D721Med (cell line): Measurements from ENCODE around the gene PSTPIP1.

Source experiments
- DNase-seq: peaks from one replicate; pipeline ENCODE4 v3.0.0; 2011; ENCODE audit warnings: low spot score; ENCODE audit not compliant: insufficient read length
- FAIRE-seq: peaks from 2 replicates; lab custom pipeline; 2011; peaks lifted over from hg19 to GRCh38; lab: Jason Lieb, UNC
- TF ChIP-seq, protein P1 (sequence below): IDR thresholded peaks from 2 replicates; pipeline ENCODE4 v1.5.1; 2012; ENCODE audit warnings: mild to moderate bottlenecking, control low read depth; ENCODE audit not compliant: insufficient read depth; ENCODE audit errors: missing control alignments

The PSTPIP1 gene

DNA sequence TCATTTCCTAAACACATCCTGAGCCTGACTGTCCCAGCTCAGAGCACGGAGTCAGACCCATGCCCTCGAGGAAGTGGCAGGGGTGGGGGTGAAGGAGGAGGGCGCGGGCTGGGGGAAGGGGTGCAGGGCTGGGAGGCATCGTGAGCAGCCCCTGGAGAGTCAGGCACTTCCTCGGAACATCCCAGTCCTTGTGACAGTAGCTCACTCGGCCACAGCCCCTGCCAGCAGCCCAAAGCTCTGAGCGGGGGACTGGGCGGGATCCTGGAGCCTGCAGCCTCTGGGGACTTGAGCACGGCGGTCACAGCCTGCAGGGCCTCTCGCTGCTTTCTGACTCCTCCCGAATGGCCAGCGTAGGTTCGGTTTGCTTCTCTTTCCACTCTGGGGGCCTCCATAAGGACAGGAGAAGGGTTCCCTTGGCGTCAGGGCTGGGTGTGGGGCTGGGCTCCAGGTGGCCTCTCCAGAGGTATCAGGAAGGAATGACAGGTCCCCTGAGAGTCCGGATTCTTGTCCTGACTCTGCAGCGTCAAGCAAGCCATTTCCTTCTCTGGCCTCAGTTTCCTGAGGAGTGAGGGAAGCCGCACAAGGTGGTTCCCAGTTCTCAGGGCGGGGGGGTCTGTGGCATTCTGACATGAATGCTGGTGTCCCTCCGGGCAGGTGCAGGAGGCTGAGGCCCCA is 20.9 kb downstream of the PSTPIP1 start:
- FAIRE-seq, result no peak
- TF ChIP-seq, protein P1, sequence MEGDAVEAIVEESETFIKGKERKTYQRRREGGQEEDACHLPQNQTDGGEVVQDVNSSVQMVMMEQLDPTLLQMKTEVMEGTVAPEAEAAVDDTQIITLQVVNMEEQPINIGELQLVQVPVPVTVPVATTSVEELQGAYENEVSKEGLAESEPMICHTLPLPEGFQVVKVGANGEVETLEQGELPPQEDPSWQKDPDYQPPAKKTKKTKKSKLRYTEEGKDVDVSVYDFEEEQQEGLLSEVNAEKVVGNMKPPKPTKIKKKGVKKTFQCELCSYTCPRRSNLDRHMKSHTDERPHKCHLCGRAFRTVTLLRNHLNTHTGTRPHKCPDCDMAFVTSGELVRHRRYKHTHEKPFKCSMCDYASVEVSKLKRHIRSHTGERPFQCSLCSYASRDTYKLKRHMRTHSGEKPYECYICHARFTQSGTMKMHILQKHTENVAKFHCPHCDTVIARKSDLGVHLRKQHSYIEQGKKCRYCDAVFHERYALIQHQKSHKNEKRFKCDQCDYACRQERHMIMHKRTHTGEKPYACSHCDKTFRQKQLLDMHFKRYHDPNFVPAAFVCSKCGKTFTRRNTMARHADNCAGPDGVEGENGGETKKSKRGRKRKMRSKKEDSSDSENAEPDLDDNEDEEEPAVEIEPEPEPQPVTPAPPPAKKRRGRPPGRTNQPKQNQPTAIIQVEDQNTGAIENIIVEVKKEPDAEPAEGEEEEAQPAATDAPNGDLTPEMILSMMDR, result no peak
- no peak for DNase-seq

DNA sequence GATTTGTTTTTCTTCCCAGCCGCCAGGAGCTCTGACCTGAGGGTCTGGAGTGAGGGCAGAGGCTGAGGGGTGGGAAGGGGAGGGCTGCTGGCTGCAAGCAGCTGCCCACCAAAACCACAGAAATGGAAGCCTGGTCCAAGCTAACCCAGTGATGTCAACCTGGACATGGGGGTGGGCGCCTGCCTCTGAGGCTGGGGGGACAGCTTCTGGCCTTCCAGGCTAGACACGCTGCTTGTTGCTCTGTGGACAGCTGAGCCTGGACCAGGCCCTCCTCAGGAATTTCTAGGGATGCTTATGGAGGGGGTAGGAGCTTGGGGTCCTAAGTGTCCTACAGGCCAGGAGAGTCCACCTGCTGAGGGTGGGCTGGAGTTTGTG is 21.4 kb downstream of the PSTPIP1 start:
- DNase-seq (no peak), FAIRE-seq (no peak)
- TF ChIP-seq, protein P1, result no peak

DNA sequence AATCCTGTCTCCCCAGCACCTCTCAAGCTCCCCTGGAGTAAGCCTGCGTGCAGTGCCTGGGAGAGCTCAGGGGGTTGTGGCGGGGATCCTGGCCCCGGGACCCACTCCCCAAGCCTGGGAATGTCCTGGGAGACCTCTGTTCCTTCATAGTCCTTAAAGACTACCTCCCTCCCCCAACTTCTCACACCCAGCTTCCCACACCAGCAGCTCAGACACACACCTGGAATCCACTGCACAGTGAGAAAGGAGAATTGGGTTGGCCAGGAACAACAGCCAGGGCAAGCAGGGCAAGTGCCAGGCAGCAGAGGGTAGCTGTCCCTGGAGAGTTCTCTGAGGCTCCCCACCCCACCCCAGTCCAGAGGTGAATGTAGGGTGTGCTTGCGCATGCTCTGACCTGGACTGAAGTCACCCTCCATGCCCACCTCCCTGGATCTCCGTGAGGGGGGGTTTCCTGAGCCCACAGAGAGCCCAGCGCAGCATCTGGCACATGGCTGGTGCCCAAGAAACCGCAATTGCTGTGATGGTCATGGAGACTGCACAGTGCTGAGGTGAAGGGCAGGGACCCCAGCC is 22.2 kb downstream of the PSTPIP1 start:
- TF ChIP-seq, protein P1, result no peak
- DNase-seq (no peak), FAIRE-seq (no peak)

DNA sequence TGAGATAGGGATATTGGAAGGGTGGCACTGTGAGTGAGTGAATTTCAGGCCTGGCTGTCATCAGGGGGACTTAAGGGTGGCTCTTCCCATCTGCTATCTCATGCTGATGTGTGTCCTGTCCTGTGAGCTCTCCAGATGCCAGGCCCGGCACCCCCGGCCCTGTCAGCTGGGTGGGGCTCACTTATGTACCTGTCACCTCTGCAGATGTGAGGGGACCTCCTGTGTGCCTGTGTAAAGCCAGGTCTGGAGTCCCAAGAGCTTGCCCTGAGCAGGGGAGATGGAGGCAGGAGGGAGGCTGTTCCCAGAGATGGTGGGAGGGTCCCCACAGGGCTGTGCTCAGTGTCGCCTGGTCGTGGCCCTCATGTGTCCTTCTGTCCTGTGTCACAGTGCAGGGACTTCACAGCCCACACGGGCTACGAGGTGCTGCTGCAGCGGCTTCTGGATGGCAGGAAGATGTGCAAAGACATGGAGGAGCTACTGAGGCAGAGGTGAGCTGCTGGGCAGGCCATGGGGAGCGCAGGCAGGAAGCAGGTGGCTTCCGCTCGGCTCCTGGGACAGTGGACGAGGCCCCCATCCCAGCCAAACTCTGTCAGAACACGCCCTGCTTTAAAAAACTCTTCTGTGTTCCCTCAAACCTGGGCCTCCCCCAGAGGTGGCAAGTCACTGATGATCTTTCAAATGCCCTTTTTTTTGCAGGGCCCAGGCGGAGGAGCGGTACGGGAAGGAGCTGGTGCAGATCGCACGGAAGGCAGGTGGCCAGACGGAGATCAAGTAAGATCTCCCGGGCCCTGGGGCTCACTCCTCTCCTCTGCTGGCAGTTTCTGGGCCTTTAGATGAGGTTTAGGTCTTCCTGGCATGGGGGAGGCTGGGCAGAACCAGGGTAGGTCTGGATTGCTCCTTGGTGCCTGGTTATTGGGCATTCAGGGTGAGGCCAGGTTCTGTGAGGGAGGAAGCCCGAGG is 23.1 kb downstream of the PSTPIP1 start:
- FAIRE-seq (no peak), DNase-seq (no peak)
- TF ChIP-seq, protein P1, result no peak

DNA sequence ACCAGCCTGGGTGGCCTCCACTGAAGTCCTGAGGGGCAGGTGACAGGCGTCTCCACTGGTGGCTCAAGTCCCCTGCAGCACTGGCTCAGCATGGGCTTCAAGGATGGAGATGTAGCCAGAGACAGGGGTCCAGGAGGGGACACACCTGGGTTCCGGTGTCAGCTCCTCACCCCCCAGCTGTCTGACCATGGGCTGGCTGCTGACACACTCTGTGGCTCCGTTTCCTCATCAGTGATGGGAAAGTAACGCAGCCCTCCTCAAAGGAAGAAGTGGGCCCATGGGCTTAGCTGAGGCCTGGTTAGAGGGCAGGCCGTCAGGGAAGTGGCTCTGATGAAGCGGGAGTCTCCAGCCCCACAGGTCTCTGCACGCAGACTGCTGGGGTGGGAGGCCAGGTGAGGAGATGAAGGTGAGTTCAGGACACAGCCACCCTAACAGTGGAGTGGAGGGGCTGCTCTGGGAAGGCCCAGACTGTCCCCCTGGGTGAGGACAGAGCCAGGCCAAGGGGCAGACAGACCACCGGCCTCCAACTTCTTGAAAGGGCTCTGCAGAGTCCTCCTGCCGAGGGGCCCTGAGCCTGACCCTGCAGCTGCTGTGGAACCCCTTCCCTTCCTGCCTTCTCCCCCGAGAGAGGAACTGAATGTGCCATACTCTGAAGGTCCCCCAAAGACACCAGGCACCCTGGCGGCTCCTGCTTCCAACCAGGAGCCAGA is 24.0 kb downstream of the PSTPIP1 start:
- TF ChIP-seq, protein P1, result no peak
- DNase-seq, result no peak
- FAIRE-seq, result no peak

DNA sequence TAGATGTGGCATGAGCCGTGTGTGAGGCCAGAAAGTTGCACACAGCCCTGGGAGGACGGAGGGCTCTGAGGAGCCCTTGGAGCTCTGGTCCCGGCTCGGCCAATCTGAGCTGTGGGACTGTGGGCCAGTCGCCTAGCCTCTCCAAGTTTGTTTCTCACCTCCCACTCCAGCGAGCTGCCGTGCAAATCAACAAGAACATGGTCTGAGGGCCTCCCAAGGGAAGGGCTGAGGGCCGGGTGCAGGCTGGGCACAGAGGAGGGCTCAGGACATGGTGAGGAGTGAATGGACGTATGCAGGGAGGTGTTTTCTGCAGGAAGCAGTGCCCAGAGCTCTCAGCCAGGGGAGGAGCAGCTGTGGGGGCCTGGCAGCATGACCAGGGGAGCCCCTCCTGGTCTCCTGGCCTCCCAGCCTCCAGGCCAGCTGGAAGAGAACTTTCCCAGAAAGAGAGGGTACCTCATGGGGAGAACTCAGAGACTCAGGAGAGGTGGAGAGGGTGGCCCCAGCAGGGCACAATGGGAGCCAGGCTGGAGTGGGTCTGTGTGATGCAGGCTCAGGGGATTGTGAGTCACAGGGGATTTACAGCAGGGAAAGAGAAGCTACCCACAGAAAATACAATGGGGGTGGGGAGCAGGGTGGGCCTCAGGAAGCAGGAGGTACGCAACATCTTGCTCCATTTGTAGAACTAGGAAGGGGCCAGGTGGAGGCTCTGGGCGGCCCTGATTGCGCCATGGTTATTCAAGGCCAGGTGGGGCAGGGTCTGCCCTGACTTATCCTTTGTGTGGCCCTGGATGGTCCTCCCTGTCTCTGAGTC is 24.8 kb downstream of the PSTPIP1 start:
- no peak for DNase-seq

More for the DNA sequence above, 24.8 kb downstream of the PSTPIP1 start:
- TF ChIP-seq, protein P1, result no peak
- no peak for FAIRE-seq
